Neuronal stem cell (in vitro differentiated cells): ENCODE results near the gene NEIL3.
"Not testable (repeated sequence)": the region's sequence is repeated elsewhere in the genome, so short reads cannot be mapped to it uniquely, and the experiment has no call there.

ENCODE experiments used
- DNase-seq: peaks from one replicate; pipeline ENCODE4 v3.0.0-alpha.2; 2013; ENCODE audit warnings: low spot score
- H2AFZ ChIP-seq: one replicate; pipeline ENCODE4 v1.6.1; 2013; ENCODE audit warnings: mild to moderate bottlenecking, low read length, inconsistent platforms
- H2AK5ac ChIP-seq: 2 replicates; pipeline ENCODE4 v1.6.1; 2013; ENCODE audit warnings: low read depth, mild to moderate bottlenecking, inconsistent platforms, low read length, moderate library complexity, mixed read lengths
- H2BK120ac ChIP-seq: 2 replicates; pipeline ENCODE4 v1.6.1; 2013; ENCODE audit warnings: low read depth, mild to moderate bottlenecking, inconsistent platforms, low read length, moderate library complexity, mixed read lengths
- H2BK12ac ChIP-seq: one replicate; pipeline ENCODE4 v1.6.1; 2013; ENCODE audit warnings: low read length, inconsistent platforms
- H2BK15ac ChIP-seq: 2 replicates; pipeline ENCODE4 v1.6.1; 2013; ENCODE audit warnings: mild to moderate bottlenecking, low read length, inconsistent platforms, mixed read lengths
- H2BK5ac ChIP-seq: one replicate; pipeline ENCODE4 v1.6.1; 2013; ENCODE audit warnings: inconsistent platforms, mild to moderate bottlenecking, low read length, moderate library complexity
- H3K14ac ChIP-seq: one replicate; pipeline ENCODE4 v1.6.1; 2013; ENCODE audit warnings: low read length, inconsistent platforms
- H3K18ac ChIP-seq: 2 replicates; pipeline ENCODE4 v1.6.1; 2013; ENCODE audit warnings: low read length, inconsistent platforms
- H3K23ac ChIP-seq: 2 replicates; pipeline ENCODE4 v1.6.1; 2013; ENCODE audit warnings: low read depth, mild to moderate bottlenecking, mixed read lengths, low read length, inconsistent platforms; ENCODE audit not compliant: poor library complexity
- H3K27ac ChIP-seq: replicated peaks from 3 replicates; pipeline ENCODE4 v1.5.1; 2013; ENCODE audit warnings: low read length, inconsistent platforms
- H3K27me3 ChIP-seq, 3 experiments: 2 replicates each; pipeline ENCODE4 v1.6.1; 2013; ENCODE audit warnings: low read length in 3 of 3, mild to moderate bottlenecking in 2 of 3, inconsistent platforms in 1 of 3, low read depth in 1 of 3, mixed read lengths in 1 of 3, moderate library complexity in 1 of 3; ENCODE audit not compliant: control insufficient read depth in 3 of 3, insufficient read depth in 3 of 3
- H3K36me3 ChIP-seq, 2 donors: replicated peaks in 1 of 2; 2 replicates each; pipeline ENCODE4 v1.6.1; 2013; ENCODE audit warnings: low read length in 2 of 2; ENCODE audit not compliant: control insufficient read depth in 2 of 2, insufficient read depth in 2 of 2
- H3K4ac ChIP-seq: 2 replicates; pipeline ENCODE4 v1.6.1; 2013; ENCODE audit warnings: inconsistent platforms, mild to moderate bottlenecking, low read length, moderate library complexity
- H3K4me1 ChIP-seq, 2 donors: 1 replicate in 1 of 2; 2 replicates in 1 of 2; pipeline ENCODE4 v1.6.1; 2013; ENCODE audit warnings: low read length in 2 of 2, low read depth in 1 of 2; ENCODE audit not compliant: control insufficient read depth in 2 of 2, insufficient read depth in 1 of 2
- H3K4me2 ChIP-seq: one replicate; pipeline ENCODE4 v1.6.1; 2013; ENCODE audit warnings: mild to moderate bottlenecking, low read length, inconsistent platforms; ENCODE audit not compliant: insufficient read depth, poor library complexity, severe bottlenecking
- H3K4me3 ChIP-seq, 2 donors: 2 replicates each; pipeline ENCODE4 v1.5.1; 2013; ENCODE audit warnings: low read length in 2 of 2, mild to moderate bottlenecking in 2 of 2, inconsistent platforms in 1 of 2, moderate library complexity in 1 of 2
- H3K79me1 ChIP-seq: one replicate; pipeline ENCODE4 v1.6.1; 2013; ENCODE audit warnings: low read depth, mild to moderate bottlenecking, inconsistent platforms, low read length, moderate library complexity
- H3K9ac ChIP-seq: one replicate; pipeline ENCODE4 v1.6.1; 2013; ENCODE audit warnings: mild to moderate bottlenecking, low read depth, low read length, inconsistent platforms; ENCODE audit not compliant: poor library complexity
- H3K9me3 ChIP-seq, 2 donors: replicated peaks in 1 of 2; 2 replicates each; pipeline versions ENCODE3 to v1.6.1; 2013; ENCODE audit warnings: low read length in 2 of 2, mild to moderate bottlenecking in 2 of 2, inconsistent platforms in 1 of 2, low read depth in 1 of 2, mixed read lengths in 1 of 2, moderate library complexity in 1 of 2; ENCODE audit not compliant: control insufficient read depth in 2 of 2, insufficient read depth in 1 of 2
- H4K8ac ChIP-seq: one replicate; pipeline ENCODE4 v1.6.1; 2013; ENCODE audit warnings: low read depth, mild to moderate bottlenecking, inconsistent platforms, low read length, moderate library complexity
- H4K91ac ChIP-seq: one replicate; pipeline ENCODE4 v1.6.1; 2013; ENCODE audit warnings: low read length, low read depth, mild to moderate bottlenecking, inconsistent platforms; ENCODE audit not compliant: poor library complexity
- WGBS, 2 donors: extraction: QIAGEN DNeasy Blood & Tissue Kit; methylation state at CpG; one replicate each; pipeline ENCODE4 v1.1.7; 2013; ENCODE audit warnings: missing lambda C conversion rate in 2 of 2, mixed read lengths in 1 of 2; ENCODE audit not compliant: insufficient read length in 2 of 2, insufficient replicate concordance in 1 of 2; ENCODE audit errors: extremely low coverage in 2 of 2; 5-methylcytosine and 5-hydroxymethylcytosine counted together

NEIL3 gene

GRCh38 chr4:177302371-177303100 lies 7.1 kb upstream of the NEIL3 start:
- no peak overlapping the region for H3K27ac ChIP-seq
- H3K9me3 ChIP-seq: peaks cover 3 to 7% of the 10 kb centered on the region in 2 donors
- no peak overlapping the region for H2BK12ac ChIP-seq
- no peak overlapping the region for H2BK5ac ChIP-seq
- no peak for DNase-seq
- H2BK15ac ChIP-seq: no peak overlapping the region
- no peak overlapping the region for H2AK5ac ChIP-seq
- H3K18ac ChIP-seq: no peak overlapping the region
- H4K91ac ChIP-seq: no peak overlapping the region
- H3K4me3 ChIP-seq: no peak overlapping the region
- H3K23ac ChIP-seq: no peak overlapping the region
- H3K27me3 ChIP-seq: no peaks in the 10 kb centered on the region
- no peaks in the 10 kb centered on the region for H3K79me1 ChIP-seq
- no peak overlapping the region for H2AFZ ChIP-seq
- no peak overlapping the region for H3K14ac ChIP-seq
- H3K4ac ChIP-seq: no peak overlapping the region
- H2BK120ac ChIP-seq: no peak overlapping the region
- peaks cover 0 to 4% of the 10 kb centered on the region in 2 donors for H3K4me1 ChIP-seq
- H3K4me2 ChIP-seq: no peak overlapping the region
- no peaks in the 10 kb centered on the region for H3K36me3 ChIP-seq
- no peak overlapping the region for H4K8ac ChIP-seq
- no peak overlapping the region for H3K9ac ChIP-seq
- no CpG with 5 or more reads among the region's 4 CpGs for WGBS, 2 donors

- WGBS, 2 donors: no CpG with 5 or more reads among the region's 4 CpGs
- Histone ChIP-seq H2AFZ (no peak overlapping the region), H4K91ac (no peak overlapping the region)
Observed at GRCh38 chr4:177304094-177304493, 5.6 kb upstream of the NEIL3 start.

GRCh38 chr4:177304864-177305263 lies 4.8 kb upstream of the NEIL3 start:
- H2BK5ac ChIP-seq, H3K18ac ChIP-seq, H2BK12ac ChIP-seq, H3K4me2 ChIP-seq, H3K9ac ChIP-seq, DNase-seq, H3K9me3 ChIP-seq, H4K91ac ChIP-seq, H3K36me3 ChIP-seq, H3K27me3 ChIP-seq, H2AK5ac ChIP-seq, H3K23ac ChIP-seq, H2BK15ac ChIP-seq, H3K4ac ChIP-seq, H3K4me1 ChIP-seq, H4K8ac ChIP-seq, H3K27ac ChIP-seq, H3K79me1 ChIP-seq, H3K4me3 ChIP-seq, H3K14ac ChIP-seq, H2BK120ac ChIP-seq, H2AFZ ChIP-seq: not testable (repeated sequence)
- WGBS, 2 donors: no CpG with 5 or more reads among the region's 3 CpGs

More at GRCh38 chr4:177304094-177304493, 5.6 kb upstream of the NEIL3 start:
- no peaks in the 10 kb centered on the region for H3K9me3 ChIP-seq
- H3K27ac ChIP-seq: no peak overlapping the region
- H3K23ac ChIP-seq: no peak overlapping the region
- H4K8ac ChIP-seq: no peak overlapping the region
- peaks cover 0 to 4% of the 10 kb centered on the region in 2 donors for H3K4me1 ChIP-seq
- no peak overlapping the region for H3K4me2 ChIP-seq
- no peak overlapping the region for H2BK120ac ChIP-seq
- H3K4ac ChIP-seq: no peak overlapping the region
- no peaks in the 10 kb centered on the region for H3K27me3 ChIP-seq
- H3K14ac ChIP-seq: no peak overlapping the region
- no peak overlapping the region for H3K4me3 ChIP-seq
- H2BK15ac ChIP-seq: no peak overlapping the region
- no peaks in the 10 kb centered on the region for H3K36me3 ChIP-seq
- no peak overlapping the region for H2BK12ac ChIP-seq
- H3K18ac ChIP-seq: no peak overlapping the region
- H3K79me1 ChIP-seq: no peaks in the 10 kb centered on the region
- H2AK5ac ChIP-seq: no peak overlapping the region
- H3K9ac ChIP-seq: no peak overlapping the region
- H2BK5ac ChIP-seq: no peak overlapping the region
- no peak for DNase-seq

GRCh38 chr4:177308125-177308524 lies 1.5 kb upstream of the NEIL3 start:
- Histone ChIP-seq H3K4ac (no peak overlapping the region), H3K18ac (no peak overlapping the region), H2BK120ac (no peak overlapping the region), H3K14ac (no peak overlapping the region), H3K9ac (no peak overlapping the region), H4K91ac (no peak overlapping the region), H3K23ac (no peak overlapping the region), H3K4me1 (peaks cover 2 to 3% of the 10 kb centered on the region in 2 donors), H2BK15ac (no peak overlapping the region), H3K9me3 (no peaks in the 10 kb centered on the region), H2AK5ac (no peak overlapping the region), H3K36me3 (no peaks in the 10 kb centered on the region), H3K4me2 (no peak overlapping the region), H3K79me1 (peaks cover 3% of the 10 kb centered on the region), H2BK12ac (no peak overlapping the region), H2BK5ac (no peak overlapping the region), H3K4me3 (no peak overlapping the region), H4K8ac (no peak overlapping the region), H2AFZ (peak overlapping the region; percentile 13), H3K27ac (no peak overlapping the region), H3K27me3 (no peaks in the 10 kb centered on the region)
- WGBS, 2 donors: no CpG with 5 or more reads among the region's 3 CpGs
- no peak for DNase-seq
